ENCODE measurements around the gene LMO2. TPM values are rescaled to one million over a fixed set of nuclear protein-coding genes. Genes with fewer than 3 reads are reported as not detected.
A peak's percentile ranks its signal among the peaks of the same experiment; 100 is the strongest.
"Not testable (repeated sequence)": the region's sequence is repeated elsewhere in the genome, so short reads cannot be mapped to it uniquely, and the experiment has no call there.

LMO2 gene
- total RNA-seq: 10 to 100 TPM in 4 of 8 experiments, 1 to 10 TPM in 4; 1.0 to 81.7 (median 12.2) TPM

DNA sequence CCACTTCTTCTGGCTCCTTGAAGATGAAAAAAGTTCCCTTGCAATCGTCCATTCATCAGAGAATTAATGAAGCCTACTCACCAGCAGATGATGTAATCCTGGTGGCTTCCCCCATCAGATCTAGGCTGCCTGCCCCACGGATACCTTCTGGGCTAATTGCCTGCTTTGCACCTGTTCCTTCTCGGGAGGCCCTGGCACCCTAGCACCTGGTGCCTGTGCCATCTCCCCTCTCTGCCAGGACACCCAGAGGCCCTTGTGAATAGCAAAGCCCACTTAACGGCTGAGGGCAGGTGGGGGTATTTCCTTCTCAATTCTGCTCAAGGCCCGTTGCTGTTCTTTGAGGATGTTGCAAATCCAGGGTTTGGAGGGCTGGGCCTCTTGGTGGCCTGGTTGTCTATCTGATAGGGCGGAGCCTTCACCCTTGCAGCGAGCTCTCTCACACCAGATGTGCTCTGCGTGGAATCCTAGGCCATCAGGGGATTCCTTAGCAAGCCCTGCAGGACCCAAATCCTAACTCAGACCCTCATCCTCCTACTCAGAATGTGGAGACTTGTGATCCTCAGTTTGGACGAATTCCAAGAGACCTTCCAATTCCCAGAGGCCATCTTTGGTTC, at the start of gene LMO2:
Gene LMO2, minus strand, starts transcription at position 363 of the 614 bp plus-strand sequence. CDS start 22,360 bp downstream, outside the sequence.
- peaks cover 26 to 30% of the 10 kb centered on the region in 2 donors for H3K4me1 ChIP-seq (replicated peaks in 1 of 2)
- H3K4me3 ChIP-seq: peak within 1 kb of the TSS in 1 of 5 donors; percentile 7
- peak within 1 kb of the TSS; percentile 32 to 48 for H3K27ac ChIP-seq
- in situ Hi-C loops (cut with MboI; ENCODE audit: low pct_unique_long_range_greater_than_20kb in 2 of 9, low sequenced_read_pairs in 9 of 9, unreplicated experiment in 9 of 9): no loop called here
- ATAC-seq (replicated peaks in 6 of 8): peak; percentile 18 to 69 (median 62)
- 40 to 100% (median 56%) methylated on average over 1 to 7 of the region's 9 CpGs; no CpG with 5 or more reads in 2 of the 10 experiments for WGBS, 10 experiments

DNA sequence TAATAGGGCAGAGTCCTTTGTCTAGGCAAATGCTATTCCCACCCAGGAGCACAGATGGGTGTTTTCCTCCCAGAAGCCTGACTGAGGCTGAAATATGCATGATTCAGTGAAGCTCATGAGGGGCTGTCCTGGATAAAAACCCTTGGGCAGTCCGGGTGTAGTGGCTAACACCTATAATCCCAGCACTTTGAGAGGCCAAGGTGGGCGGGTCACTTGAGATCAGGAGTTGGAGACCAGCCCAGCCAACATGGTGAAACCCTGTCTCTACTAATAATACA, 48.6 kb upstream of the LMO2 start:
- in situ Hi-C loops (cut with MboI; ENCODE audit: low pct_unique_long_range_greater_than_20kb in 2 of 9, low sequenced_read_pairs in 9 of 9, unreplicated experiment in 9 of 9): no loop called here
- H3K27ac ChIP-seq: no peak overlapping the region

DNA sequence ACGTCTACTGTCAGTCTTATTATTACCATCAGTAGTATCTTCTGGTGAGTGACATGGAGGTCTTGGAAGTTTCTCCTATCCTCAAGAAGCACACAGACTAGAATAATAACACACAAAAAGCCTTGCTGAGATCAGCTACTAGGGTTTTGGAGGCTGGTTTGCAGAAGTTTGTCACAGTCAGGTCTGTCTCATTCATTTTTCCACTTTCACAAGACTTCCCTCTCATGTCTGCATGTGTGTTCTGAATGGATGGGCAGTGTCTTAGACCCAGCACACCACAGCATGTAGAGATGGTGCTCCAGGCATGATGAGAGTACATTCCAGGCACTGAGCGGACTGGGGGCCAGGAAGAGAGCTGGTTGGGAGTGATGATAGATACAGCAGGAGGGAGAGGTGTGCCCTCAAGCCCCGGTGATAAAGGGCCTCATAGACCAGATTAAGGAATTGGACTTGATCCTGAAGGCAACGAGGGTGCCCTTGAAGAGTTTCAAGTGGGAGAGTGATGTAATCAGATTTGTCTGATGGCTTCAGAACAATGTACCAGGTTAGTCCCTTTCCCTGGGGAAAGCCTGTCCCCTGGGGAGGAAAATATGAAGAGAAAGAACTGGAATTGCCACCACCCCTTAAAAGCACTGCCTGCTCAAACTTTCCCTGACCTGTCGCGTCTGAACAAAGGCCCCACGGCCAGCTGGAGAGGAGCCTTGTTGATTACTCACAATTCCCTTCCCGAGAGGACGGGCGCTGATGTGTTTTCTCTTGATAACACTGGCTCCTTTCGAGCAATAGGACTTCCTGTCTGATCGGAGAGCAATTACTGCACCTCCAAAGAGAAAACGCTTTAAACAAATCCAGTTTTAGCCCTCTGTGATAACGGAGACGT, 45.1 kb upstream of the LMO2 start:
- in situ Hi-C loops (cut with MboI; ENCODE audit: low pct_unique_long_range_greater_than_20kb in 2 of 9, low sequenced_read_pairs in 9 of 9, unreplicated experiment in 9 of 9): no loop called here
- Histone ChIP-seq H3K4me1 (replicated peaks in 1 of 2) (peaks cover 16 to 20% of the 10 kb centered on the region in 2 donors), H3K4me3 (no peak overlapping the region), H3K27ac (no peak overlapping the region)
- peak in 6 of 8 experiments; percentile 35 to 77 (median 66) for ATAC-seq (replicated peaks in 6 of 8)
- 20 to 100% (median 46%) methylated on average over 1 to 8 of the region's 15 CpGs; no CpG with 5 or more reads in 2 of the 10 experiments for WGBS, 10 experiments

More for the DNA sequence above, 48.6 kb upstream of the LMO2 start:
- Histone ChIP-seq H3K4me1 (replicated peaks in 1 of 2) (peaks cover 9 to 17% of the 10 kb centered on the region in 2 donors), H3K4me3 (no peak overlapping the region)
- ATAC-seq (replicated peaks in 6 of 8): peak in 3 of 8 experiments; percentile 70 to 89 (median 84)
- 0 to 100% (median 80%) methylated on average over 1 to 2 of the region's 2 CpGs; no CpG with 5 or more reads in 7 of the 10 experiments for WGBS, 10 experiments

DNA sequence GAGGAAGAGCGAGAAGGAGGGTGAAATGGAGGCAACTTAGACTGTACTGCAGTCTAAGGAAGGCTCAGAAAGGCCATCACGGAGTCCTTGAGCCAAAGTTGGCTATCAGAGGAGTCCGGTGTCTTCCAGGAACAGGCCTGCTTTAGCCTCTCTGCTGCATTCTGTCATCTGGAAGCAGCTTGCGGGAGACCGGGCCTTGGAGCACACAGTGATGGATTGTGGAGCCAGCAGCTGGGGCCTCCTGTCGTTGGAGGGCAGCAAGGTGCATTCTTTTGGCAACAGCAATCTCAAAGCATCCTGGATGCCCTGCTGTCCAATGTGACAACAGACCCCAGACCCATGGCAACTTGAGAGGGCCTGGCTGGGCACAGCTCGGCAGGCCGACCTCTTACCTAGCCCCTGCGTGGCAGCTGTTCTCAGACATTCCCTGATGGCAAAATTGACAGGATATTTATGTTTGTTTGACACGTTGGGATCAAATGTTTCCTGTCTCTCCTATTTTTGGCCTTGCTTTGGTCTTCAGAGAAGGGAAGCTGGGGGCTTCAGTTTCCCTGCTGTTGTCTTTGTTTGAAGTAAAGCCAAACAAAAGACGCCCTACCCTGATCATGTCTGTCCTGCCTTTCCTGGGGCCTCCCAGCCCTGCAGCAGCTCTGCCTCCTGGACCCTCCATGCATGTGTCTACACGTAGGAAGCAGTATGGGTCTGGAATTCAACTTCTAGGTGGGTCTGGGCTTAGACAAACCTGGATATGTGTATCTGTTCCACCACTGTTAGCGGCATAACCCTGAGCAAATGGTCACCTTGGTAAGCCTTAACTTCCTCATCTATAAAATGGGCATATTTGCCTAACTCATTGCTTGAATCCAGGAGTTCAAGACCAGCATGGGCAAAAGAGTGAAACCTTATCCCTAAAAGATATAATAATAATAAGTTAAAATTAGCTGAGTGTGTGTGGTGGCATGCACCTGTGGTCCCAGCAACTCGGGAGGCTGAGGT, 43.9 kb upstream of the LMO2 start:
- ATAC-seq (replicated peaks in 6 of 8): peak in 5 of 8 experiments; percentile 28 to 51 (median 46)
- Histone ChIP-seq H3K27ac (no peak overlapping the region), H3K4me1 (replicated peaks in 1 of 2) (peaks cover 9 to 15% of the 10 kb centered on the region in 2 donors), H3K4me3 (no peak overlapping the region)
- WGBS, 10 experiments: 50 to 100% (median 77%) methylated on average over 1 to 9 of the region's 14 CpGs; no CpG with 5 or more reads in 1 of the 10 experiments
- in situ Hi-C loops (cut with MboI; ENCODE audit: low pct_unique_long_range_greater_than_20kb in 2 of 9, low sequenced_read_pairs in 9 of 9, unreplicated experiment in 9 of 9): no loop called here

DNA sequence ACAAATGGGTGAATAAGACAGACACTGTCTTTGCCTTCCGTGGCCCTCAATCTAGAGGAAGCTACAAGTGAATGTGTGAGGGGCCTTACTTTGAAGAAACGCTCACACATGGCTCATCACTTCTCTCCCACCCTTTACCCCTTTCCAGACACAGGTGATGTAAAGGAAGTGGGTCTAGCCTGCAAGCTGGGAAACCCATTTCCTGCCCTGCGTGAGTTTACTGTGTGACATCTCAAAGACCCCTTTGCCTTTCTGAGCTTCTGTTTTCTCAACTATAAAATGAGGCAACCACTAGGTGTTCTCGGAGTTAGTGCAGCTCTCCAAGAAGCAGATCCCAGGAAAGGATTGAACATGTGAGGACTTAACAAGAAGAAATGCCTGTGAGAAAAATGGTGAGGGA, 43.1 kb upstream of the LMO2 start:
- in situ Hi-C loops (cut with MboI; ENCODE audit: low pct_unique_long_range_greater_than_20kb in 2 of 9, low sequenced_read_pairs in 9 of 9, unreplicated experiment in 9 of 9): no loop called here
- no peak for ATAC-seq (replicated peaks in 6 of 8)
- Histone ChIP-seq H3K27ac (no peak overlapping the region), H3K4me3 (no peak overlapping the region), H3K4me1 (replicated peaks in 1 of 2) (peaks cover 16 to 23% of the 10 kb centered on the region in 2 donors)
- WGBS, 10 experiments: 93 to 100% (median 100%) methylated on average over 1 to 4 of the region's 4 CpGs; no CpG with 5 or more reads in 4 of the 10 experiments

DNA sequence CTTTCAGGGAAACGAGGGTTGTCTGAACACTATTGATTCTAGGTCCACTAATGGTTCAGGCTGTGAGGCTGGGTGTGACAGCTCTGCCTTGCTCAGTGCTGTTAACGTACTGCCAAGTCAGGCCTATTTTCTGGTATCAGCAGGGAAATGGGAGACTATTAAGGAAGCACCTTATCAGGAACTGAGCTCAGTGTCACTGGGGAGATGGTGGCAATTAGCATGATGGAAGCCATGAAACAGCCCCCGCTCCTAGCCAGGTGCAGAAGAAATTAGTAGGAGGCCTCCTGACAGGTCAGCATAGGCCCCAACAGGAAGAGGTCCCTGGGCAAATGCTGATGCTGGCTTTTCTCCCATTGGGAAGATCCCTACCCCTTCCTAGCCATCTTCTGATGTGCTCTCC, 42.6 kb upstream of the LMO2 start:
- H3K27ac ChIP-seq: no peak overlapping the region
- H3K4me3 ChIP-seq: no peak overlapping the region
- ATAC-seq (replicated peaks in 6 of 8): no peak
- in situ Hi-C loops (cut with MboI; ENCODE audit: low pct_unique_long_range_greater_than_20kb in 2 of 9, low sequenced_read_pairs in 9 of 9, unreplicated experiment in 9 of 9): no loop called here
- 57 to 92% (median 77%) methylated on average over 1 to 3 of the region's 3 CpGs; no CpG with 5 or more reads in 4 of the 10 experiments for WGBS, 10 experiments
- H3K4me1 ChIP-seq (replicated peaks in 1 of 2): peaks cover 17 to 24% of the 10 kb centered on the region in 2 donors

DNA sequence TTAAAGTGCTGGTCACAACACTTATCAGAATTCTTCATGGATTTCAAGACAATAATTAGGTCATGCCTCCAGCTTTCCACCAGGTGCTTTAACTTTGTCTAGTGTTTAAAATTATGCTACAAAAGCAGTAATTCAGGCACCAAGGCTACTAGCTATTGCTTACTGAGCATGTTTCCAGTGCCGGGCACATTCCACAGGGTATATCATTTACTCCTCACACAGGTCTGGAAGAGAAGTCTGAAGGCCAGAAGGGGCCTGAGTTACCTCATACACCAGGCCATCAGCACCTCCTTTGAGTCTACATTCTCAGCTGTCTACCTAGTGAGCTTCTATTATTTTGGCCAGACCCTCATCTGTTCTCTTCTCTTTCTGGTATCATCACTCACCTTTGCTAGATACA, 41.7 kb upstream of the LMO2 start:
- ATAC-seq (replicated peaks in 6 of 8): no peak

DNA sequence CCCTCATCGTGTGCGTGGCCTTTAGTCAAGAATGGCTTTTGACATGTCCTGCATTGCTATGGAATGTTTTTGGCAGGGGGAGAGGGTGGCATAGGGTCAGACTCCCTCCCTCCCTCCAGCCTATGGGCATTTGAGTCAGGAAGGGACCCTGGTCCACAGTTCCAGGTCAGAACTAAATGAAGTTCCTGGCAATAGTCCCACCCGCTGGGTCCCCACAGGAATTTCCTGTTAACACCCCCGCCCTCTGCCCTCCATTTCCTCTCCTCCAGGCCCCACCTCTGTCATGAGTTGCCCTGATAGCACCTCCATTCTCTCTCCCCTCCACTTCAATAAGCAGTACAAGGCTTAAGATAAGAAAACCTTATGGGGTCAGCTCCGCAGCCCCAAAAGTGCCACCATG, 40.8 kb upstream of the LMO2 start:
- no peak overlapping the region for H3K27ac ChIP-seq

More for the DNA sequence above, 41.7 kb upstream of the LMO2 start:
- Histone ChIP-seq H3K27ac (no peak overlapping the region), H3K4me1 (replicated peaks in 1 of 2) (peaks cover 17 to 24% of the 10 kb centered on the region in 2 donors), H3K4me3 (no peak overlapping the region)
- in situ Hi-C loops (cut with MboI; ENCODE audit: low pct_unique_long_range_greater_than_20kb in 2 of 9, low sequenced_read_pairs in 9 of 9, unreplicated experiment in 9 of 9): no loop called here
- 40 to 100% (median 94%) methylated on average over 1 of the region's 1 CpG; no CpG with 5 or more reads in 4 of the 10 experiments for WGBS, 10 experiments

DNA sequence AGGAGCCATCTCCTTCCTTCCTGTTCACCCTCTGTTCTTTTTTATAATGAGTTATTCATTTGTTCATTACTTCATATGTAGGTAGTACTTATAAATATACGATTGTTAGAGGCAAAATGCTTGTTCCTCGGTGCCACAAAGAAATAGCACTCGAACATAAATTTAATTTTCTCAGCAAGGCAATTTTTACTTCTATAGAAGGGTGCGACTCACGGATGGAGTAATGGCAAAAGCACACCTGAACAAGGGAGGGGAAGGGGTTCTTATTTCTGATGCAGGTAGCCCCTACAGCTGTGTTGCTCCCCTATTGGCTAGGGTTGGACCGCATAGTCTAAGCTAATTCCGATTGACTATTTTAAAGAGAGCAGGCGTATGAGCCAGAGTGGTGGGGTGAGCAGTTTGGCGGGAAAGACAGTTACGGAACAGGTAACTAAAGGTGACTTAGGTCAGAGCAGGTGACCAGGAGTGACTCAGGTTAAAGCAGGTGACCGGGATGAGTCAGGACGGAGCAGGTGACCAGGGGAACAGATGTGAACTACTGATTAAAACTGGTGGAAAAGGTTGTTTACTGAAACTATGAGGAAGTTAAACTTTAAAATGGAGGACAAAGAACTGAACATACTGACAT, 40.0 kb upstream of the LMO2 start:
- H3K4me3 ChIP-seq; in situ Hi-C loops (cut with MboI; ENCODE audit: low pct_unique_long_range_greater_than_20kb in 2 of 9, low sequenced_read_pairs in 9 of 9, unreplicated experiment in 9 of 9); H3K27ac ChIP-seq; ATAC-seq (replicated peaks in 6 of 8): not testable (repeated sequence)
- H3K4me1 ChIP-seq (replicated peaks in 1 of 2): peaks cover 14 to 16% of the 10 kb centered on the region in 2 donors
- 80 to 96% (median 90%) methylated on average over 3 to 12 of the region's 12 CpGs; no CpG with 5 or more reads in 1 of the 10 experiments for WGBS, 10 experiments

More for the DNA sequence above, 40.8 kb upstream of the LMO2 start:
- 90 to 100% (median 100%) methylated on average over 1 to 3 of the region's 5 CpGs; no CpG with 5 or more reads in 2 of the 10 experiments for WGBS, 10 experiments
- peaks cover 17 to 24% of the 10 kb centered on the region in 2 donors for H3K4me1 ChIP-seq (replicated peaks in 1 of 2)
- no peak for ATAC-seq (replicated peaks in 6 of 8)
- H3K4me3 ChIP-seq: no peak overlapping the region
- in situ Hi-C loops (cut with MboI; ENCODE audit: low pct_unique_long_range_greater_than_20kb in 2 of 9, low sequenced_read_pairs in 9 of 9, unreplicated experiment in 9 of 9): no loop called here

DNA sequence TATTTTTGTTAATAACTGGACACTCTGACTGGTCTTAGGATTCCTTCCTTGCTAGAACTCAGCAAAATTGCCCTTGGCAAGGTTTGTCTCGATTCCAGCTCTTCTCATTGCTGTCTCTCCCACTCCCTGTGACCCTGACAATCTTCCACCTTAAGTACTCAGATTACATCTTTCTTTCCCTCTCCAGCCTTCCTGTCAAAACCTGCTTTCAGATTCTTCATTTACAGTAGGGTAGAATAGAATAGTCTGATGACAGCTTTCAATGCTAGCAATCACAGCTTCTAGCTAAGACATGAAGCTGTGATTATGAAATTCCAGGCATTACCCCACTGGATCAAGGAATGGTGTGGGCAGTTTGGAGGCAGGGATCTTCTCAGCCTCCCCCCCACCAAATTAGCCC, 39.2 kb upstream of the LMO2 start:
- H3K4me1 ChIP-seq (replicated peaks in 1 of 2): peaks cover 14 to 16% of the 10 kb centered on the region in 2 donors

DNA sequence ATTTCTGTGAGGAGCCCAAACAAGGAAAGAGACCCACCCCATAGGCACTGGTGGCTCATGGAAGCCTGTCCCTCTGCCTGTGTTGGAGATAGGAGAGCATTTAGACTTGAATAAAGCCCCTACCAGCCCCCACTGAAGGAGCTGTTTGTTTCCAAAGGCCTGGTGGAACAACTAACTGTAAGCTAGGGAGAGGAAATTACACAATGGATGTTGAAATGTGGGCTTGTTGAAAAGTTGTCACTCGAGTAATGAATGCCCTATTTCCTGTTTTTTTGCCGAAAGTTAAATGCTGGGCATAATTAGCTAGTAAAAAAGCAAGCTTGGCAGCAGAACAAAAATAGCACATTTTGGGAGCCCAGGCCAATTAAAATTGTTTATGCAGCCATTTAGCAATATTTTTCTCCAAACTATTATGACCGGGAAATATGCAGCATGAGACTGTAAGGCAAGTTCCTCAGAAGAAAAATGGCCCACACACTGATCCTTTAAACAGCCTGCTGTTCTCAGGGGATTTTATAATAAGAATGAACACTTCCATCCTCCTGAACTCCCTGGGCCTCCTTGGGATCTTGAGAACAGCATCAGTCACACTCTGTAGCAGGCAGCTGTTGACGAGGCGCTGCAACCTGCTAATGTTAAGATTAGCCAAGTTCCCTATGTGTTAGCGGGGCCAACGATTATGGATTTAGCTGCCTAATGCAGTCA, 38.6 kb upstream of the LMO2 start:
- peaks cover 14 to 16% of the 10 kb centered on the region in 2 donors for H3K4me1 ChIP-seq (replicated peaks in 1 of 2)
- peak; percentile 41 to 93 (median 84) for ATAC-seq (replicated peaks in 6 of 8)
- in situ Hi-C loops (cut with MboI; ENCODE audit: low pct_unique_long_range_greater_than_20kb in 2 of 9, low sequenced_read_pairs in 9 of 9, unreplicated experiment in 9 of 9): no loop called here
- no peak overlapping the region for H3K4me3 ChIP-seq
- H3K27ac ChIP-seq: no peak overlapping the region
- WGBS, 10 experiments: 0 to 71% (median 45%) methylated on average over 1 to 7 of the region's 7 CpGs; no CpG with 5 or more reads in 2 of the 10 experiments

More for the DNA sequence above, 39.2 kb upstream of the LMO2 start:
- no peak overlapping the region for H3K27ac ChIP-seq
- in situ Hi-C loops (cut with MboI; ENCODE audit: low pct_unique_long_range_greater_than_20kb in 2 of 9, low sequenced_read_pairs in 9 of 9, unreplicated experiment in 9 of 9): no loop called here
- ATAC-seq (replicated peaks in 6 of 8): peak in 6 of 8 experiments; percentile 23 to 60 (median 52)
- WGBS, 10 experiments: 43 to 100% (median 80%) methylated on average over 1 of the region's 1 CpG; no CpG with 5 or more reads in 2 of the 10 experiments
- no peak overlapping the region for H3K4me3 ChIP-seq

Data from motor neuron (in vitro differentiated cells).